ENCODE measurements around the gene KCTD21.

GRCh38 chr11:78212586-78213371 is 24.4 kb upstream of the KCTD21 start:
- TF ChIP-seq CTCF (conservative IDR thresholded peaks at IDR 0.05; ENCODE audit: low read depth, low read length) (no peak), RAD21 (IDR thresholded peaks at IDR 0.05; ENCODE audit: low read length) (no peak), POLR2A (IDR thresholded peaks at IDR 0.05; ENCODE audit: low read depth, low read length) (no peak), CEBPB (IDR thresholded peaks at IDR 0.05; ENCODE audit: low read depth, low read length) (peak; percentile 71; the same call in 1 of the 2 replicates)
